ENCODE data around the gene HNRNPU.

DNA sequence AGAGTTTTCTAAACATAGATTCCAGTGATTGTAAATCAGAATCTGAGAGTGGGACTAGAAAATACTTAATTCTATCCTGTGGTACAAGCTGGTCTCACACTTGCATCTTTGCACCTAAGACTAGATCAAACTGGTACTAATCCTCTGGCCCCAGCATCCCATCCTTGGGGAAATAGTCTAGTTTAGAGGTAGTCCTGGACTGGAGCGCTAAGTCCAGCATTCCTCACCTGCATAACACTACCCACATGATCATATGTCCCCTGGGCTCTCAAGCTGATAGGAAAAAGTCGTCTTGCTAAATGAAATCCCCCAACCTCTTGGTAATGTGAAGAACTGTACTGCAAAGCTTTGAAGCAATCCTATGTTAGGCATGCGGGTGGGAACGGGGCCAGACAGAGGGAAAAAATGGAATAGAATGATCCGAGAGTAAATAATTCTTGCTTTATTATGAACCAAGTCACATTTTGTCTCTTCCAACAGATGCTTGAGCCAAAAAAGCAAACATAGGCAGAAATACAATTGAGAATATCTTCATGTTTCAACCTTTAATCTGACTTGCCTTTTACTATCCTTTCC lies 24.0 kb downstream of the HNRNPU start:
- TF ChIP-seq ZNF10 (CRISPR knock-in tag; IDR thresholded peaks at IDR 0.05; ENCODE audit: borderline replicate concordance, low read depth): no peak
- TF ChIP-seq, protein P1, sequence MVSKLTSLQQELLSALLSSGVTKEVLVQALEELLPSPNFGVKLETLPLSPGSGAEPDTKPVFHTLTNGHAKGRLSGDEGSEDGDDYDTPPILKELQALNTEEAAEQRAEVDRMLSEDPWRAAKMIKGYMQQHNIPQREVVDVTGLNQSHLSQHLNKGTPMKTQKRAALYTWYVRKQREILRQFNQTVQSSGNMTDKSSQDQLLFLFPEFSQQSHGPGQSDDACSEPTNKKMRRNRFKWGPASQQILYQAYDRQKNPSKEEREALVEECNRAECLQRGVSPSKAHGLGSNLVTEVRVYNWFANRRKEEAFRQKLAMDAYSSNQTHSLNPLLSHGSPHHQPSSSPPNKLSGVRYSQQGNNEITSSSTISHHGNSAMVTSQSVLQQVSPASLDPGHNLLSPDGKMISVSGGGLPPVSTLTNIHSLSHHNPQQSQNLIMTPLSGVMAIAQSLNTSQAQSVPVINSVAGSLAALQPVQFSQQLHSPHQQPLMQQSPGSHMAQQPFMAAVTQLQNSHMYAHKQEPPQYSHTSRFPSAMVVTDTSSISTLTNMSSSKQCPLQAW (CRISPR knock-in tag; IDR thresholded peaks at IDR 0.05): no peak

All from HepG2 (cell line).